Activated T-helper 17 cell treated with anti-CD3 and anti-CD28 coated beads, Interleukin-2, amount 50 U/mL, for 72 hours (primary cell): ENCODE results near the gene TMEM229B. TPM values are rescaled to one million over a fixed set of nuclear protein-coding genes. Genes with fewer than 3 reads are reported as not detected.

Experiments used
- ATAC-seq: fragments of 150-1000 bp; cut with Tn5 transposase; replicated peaks from 2 replicates; pipeline ENCODE4 v1.10.0; 2021; ENCODE audit warnings: mild to moderate bottlenecking, moderate library complexity
- H3K27ac Mint-ChIP-seq: one replicate; pipeline ENCODE4 v1.8.0; 2022; ENCODE audit warnings: mixed read lengths
- H3K27me3 Mint-ChIP-seq: one replicate; pipeline ENCODE4 v1.8.0; 2022; ENCODE audit warnings: mixed read lengths
- H3K36me3 Mint-ChIP-seq: one replicate; pipeline ENCODE4 v1.8.0; 2022; ENCODE audit warnings: low read depth, mild to moderate bottlenecking, mixed read lengths
- H3K4me1 Mint-ChIP-seq: one replicate; pipeline ENCODE4 v1.8.0; 2022; ENCODE audit warnings: mixed read lengths
- H3K4me3 Mint-ChIP-seq: one replicate; pipeline ENCODE4 v1.8.0; 2022; ENCODE audit warnings: mild to moderate bottlenecking, mixed read lengths
- H3K9me3 Mint-ChIP-seq: one replicate; pipeline ENCODE4 v1.8.0; 2022; ENCODE audit warnings: mixed read lengths
- total RNA-seq, 2 donors: library from RNA; stranded (reverse); gene quantifications; one replicate each; pipeline ENCODE4 v1.2.3, GENCODE V29; 2022

TMEM229B gene
- total RNA-seq, 2 donors from 2014 or later = 0.71 to 0.84 TPM

DNA sequence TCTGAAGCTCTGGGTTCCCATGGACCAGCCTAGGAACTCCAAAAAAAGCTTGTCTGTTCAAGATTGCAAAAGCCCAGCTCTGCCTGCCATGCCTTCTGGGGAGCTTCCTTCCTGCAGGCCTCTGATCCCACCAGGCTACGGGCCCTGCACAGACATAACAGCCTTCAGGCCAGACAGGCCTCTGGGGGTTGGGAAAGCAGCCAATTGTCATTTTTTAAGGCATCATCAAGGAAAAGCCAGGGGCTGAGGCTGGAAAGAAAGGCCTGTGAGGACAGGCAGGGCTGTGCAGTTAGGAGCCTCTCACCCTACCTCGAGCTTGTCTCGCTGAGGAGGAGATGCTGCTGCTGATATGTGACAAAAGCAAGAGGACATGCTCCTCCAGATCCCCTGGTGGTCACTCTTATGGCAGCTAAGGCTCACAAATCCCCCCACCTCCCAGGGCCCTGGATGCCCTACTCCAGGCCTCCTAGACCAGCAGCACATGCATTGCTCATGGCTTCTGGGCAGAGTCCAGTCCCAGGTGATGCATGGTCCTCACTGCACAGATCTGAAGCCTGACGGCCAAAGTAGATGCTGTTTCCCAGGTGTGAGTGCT is 2.9 kb downstream of the TMEM229B start:
- ATAC-seq = no peak
- Mint-ChIP-seq H3K4me3 (no peak overlapping the region), H3K36me3 (peaks cover 9% of the 10 kb centered on the region), H3K9me3 (no peaks in the 10 kb centered on the region), H3K27ac (no peak overlapping the region), H3K4me1 (peaks cover 29% of the 10 kb centered on the region), H3K27me3 (no peaks in the 10 kb centered on the region)

DNA sequence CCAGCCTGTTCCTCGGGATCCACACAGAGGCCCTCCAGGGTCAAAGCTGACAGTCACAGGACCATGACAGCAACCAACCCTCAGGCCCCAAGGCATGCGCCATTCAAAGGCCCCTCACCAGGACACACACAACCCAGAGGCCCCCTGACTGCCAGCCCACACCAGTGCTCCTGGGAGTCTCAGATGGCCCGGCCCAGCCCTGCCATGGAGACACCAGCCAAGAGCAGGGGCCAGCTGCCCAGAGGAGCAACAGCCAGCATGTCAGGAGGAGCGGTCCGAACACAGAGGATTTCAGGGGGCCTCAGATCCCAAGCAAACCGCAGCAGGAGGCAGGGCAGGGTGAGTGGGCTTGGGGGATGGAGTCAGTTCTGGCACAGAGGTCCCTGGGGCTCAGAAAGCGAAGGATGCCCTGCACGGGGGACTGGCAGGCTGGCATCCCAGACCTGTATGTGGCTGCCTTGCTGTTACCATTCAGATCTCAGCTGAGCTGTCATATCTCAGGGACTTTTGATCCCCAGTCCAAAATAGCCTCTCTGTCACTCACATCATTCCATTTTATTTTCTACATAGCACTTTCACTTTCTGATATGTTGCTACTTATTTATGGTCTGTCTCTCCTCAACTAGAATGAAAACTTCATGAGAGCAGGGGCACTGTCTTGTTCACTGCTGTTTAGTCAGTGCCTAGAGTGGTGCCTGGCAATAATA is 4.8 kb downstream of the TMEM229B start:
- peaks cover 9% of the 10 kb centered on the region for H3K36me3 Mint-ChIP-seq
- no peak overlapping the region for H3K27ac Mint-ChIP-seq
- peaks cover 22% of the 10 kb centered on the region for H3K4me1 Mint-ChIP-seq
- no peak for ATAC-seq
- no peaks in the 10 kb centered on the region for H3K27me3 Mint-ChIP-seq
- H3K4me3 Mint-ChIP-seq = no peak overlapping the region
- no peaks in the 10 kb centered on the region for H3K9me3 Mint-ChIP-seq

DNA sequence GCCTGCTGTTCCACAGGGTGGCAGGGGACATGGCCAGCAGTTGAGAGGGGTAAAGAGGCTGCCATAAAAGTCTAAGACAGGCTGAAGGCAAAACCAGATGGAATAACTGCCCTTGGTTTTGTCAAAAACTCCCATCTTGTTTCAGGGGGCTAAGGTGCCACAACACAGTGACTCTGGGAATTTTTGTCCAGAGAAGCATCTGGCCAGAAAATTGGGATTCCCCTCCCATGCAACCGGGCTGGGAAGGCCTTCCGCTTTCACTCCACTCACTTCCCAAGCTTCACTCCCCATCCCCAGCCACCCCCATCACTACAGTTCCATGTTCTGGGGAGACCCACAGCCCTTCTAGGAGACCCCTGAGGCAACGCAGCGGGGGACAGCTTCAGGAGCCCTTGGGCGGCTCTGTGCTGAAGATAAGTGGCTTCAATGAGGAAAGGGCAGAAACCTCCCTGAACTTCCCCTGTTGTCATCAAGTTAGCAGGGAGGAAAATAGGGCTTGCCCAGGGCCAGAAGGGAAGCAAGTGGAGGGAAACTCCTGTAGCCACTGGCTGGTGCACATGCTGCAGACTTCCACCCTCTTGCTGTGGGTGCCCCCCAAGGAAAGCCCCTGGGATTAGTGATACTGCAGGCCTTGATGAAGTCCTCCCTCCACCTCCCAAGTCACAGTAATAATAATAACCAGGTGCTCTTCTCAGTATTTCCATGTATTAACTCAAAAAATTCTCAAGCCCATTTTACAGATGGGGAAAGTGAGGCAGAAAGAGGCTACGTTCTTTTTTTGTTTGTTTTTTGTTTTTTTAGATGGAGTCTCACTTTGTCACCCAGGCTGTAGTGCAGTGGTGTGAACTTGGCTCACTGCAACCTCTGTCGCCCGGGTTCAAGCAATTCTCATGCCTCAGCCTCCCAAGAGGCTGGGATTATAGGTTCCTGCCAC is 6.0 kb downstream of the TMEM229B start:
- H3K9me3 Mint-ChIP-seq = no peaks in the 10 kb centered on the region
- H3K27ac Mint-ChIP-seq = no peak overlapping the region
- no peaks in the 10 kb centered on the region for H3K27me3 Mint-ChIP-seq
- peaks cover 23% of the 10 kb centered on the region for H3K4me1 Mint-ChIP-seq
- ATAC-seq = no peak
- no peak overlapping the region for H3K4me3 Mint-ChIP-seq
- peaks cover 9% of the 10 kb centered on the region for H3K36me3 Mint-ChIP-seq

DNA sequence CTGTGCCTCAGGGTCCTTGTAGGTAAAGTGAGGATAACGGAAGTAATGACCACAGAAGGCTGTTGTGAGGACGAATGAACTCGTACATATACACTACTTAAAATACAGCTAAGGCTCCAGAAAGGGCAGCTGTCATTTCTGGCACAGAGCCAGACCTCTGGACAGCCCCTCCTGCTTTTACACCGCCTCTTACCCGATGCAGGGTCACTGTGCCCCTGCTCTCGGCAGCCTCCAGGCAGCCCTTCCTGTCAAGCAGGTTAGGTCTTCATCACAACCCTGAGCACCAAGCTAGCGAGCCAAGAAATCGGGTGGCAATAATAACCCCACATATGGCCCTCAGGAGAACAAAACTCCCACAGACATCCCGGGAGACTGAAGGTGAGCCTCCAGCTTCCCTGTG is 8.5 kb downstream of the TMEM229B start:
- H3K27ac Mint-ChIP-seq = no peak overlapping the region
- H3K9me3 Mint-ChIP-seq = no peaks in the 10 kb centered on the region
- peaks cover 8% of the 10 kb centered on the region for H3K36me3 Mint-ChIP-seq
- no peak for ATAC-seq
- H3K27me3 Mint-ChIP-seq = no peaks in the 10 kb centered on the region
- H3K4me1 Mint-ChIP-seq = peaks cover 18% of the 10 kb centered on the region
- H3K4me3 Mint-ChIP-seq = no peak overlapping the region

DNA sequence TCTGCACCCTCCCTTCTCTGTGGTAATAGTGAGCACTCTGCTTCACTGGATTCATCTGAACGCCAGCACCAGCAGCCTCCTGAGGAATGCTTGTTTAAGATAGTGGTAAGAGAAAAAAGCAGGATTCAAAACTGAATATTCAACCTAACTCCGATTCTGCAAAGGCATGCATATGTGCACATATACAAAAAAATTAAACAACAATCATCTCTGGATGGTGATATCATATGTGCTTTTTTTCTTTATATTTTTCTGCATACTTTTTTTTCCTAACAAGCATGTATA is 9.8 kb downstream of the TMEM229B start:
- Mint-ChIP-seq H3K27me3 (no peaks in the 10 kb centered on the region), H3K36me3 (peaks cover 5% of the 10 kb centered on the region), H3K27ac (peak overlapping the region; percentile 6), H3K4me3 (no peak overlapping the region), H3K4me1 (peaks cover 18% of the 10 kb centered on the region), H3K9me3 (no peaks in the 10 kb centered on the region)
- no peak for ATAC-seq

DNA sequence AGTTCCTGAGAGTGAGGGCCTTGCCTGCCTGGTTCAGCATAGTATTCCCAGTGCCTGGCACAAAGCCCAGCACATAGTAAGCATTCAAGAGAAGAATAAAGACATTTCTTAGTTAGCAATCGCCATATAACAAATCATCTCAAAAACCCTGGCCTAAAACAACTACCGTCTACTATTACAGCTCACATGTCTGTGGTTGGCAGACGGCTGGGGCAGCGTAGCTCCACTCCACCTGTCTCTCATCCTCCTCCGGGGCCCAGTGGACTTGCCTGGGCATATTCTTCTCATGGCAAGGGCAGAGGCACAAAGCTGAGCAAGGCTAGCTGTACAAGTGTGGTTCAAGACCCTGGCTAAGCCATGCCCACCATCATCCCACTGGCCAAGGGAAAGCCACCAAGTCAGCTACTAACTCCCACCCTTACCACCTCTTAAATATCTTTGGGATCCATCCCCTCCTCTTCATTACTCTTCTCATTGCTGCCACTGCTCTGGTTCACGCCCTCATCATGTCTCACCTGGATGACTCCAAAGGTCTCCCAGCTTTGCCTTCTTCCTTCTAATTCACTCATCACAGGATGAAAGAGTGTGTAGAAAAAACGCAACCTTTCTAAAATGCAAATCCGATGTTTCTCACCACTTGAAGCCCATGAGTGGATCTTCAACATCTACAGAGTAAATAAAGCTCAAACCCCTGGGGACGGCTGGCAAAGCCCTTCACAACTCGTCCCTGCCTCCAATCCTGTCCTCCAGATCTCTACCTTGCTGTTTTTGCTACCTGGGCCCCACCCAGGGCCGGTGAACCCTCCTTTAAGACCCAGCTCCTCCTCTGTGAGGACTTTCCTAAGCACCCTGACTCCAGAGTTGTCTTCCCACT is 10.4 kb downstream of the TMEM229B start:
- no peaks in the 10 kb centered on the region for H3K9me3 Mint-ChIP-seq
- ATAC-seq = no peak
- H3K27me3 Mint-ChIP-seq = no peaks in the 10 kb centered on the region
- peaks cover 5% of the 10 kb centered on the region for H3K36me3 Mint-ChIP-seq
- H3K4me1 Mint-ChIP-seq = peaks cover 18% of the 10 kb centered on the region
- H3K27ac Mint-ChIP-seq = peak overlapping the region; percentile 6
- no peak overlapping the region for H3K4me3 Mint-ChIP-seq

DNA sequence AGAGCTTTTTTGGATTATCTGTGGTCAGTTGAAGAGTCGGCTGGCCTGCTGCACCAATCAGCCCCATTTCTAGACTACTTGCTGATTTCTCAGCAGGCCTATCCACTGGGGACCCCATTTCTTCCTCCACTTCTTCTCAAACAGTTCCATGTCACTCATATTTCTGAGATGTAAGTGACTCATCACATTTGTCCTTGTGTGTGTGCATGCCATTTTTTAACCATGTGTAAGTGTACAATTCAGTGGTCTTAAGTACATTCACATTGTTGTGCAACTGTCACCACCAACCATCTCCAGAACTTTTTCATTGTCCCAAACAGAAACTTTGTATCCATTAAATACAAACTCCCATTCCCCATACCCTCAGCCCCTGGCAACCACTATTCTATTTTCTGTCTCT is 14.2 kb downstream of the TMEM229B start:
- peaks cover 10% of the 10 kb centered on the region for H3K4me1 Mint-ChIP-seq
- H3K27ac Mint-ChIP-seq = no peak overlapping the region
- H3K27me3 Mint-ChIP-seq = no peaks in the 10 kb centered on the region
- ATAC-seq = no peak
- no peaks in the 10 kb centered on the region for H3K9me3 Mint-ChIP-seq
- no peak overlapping the region for H3K4me3 Mint-ChIP-seq
- H3K36me3 Mint-ChIP-seq = peaks cover 5% of the 10 kb centered on the region

DNA sequence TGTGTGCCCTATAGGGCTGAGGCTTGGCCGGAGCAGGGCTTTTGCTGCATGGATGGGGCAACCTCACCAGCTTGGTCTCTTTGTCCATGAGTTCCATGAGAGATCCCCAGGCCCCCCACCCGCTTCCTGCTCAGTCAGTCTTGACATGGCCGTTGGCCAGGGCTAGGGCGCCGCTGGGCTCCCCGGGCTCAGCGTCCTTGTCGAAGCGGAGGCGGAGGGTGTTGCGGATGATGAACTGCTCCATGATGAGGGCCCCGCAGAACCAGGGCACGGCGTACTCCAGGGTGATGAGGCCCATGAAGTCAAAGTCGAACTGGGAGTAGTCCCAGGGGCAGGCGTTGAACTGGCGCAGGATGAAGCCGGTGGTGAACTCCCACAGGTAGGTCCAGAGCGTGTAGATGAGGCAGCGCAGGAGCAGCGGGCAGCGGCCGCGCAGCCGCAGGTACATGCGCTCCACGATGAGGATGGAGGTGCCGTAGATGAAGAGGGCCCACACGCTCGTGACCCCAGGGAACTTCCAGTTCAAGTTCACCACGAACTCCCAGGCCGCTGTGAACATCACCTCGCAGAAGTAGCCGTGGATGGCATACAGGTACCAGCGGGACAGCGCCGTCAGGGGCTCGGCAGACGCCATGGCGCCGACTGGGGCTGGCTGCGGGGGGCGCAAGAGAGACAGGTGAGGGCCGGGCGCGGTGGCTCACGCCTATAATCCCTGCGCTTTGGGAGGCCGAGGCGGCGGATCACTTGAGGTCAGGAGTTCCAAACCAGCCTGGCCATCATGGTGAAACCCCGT is 15.0 kb downstream of the TMEM229B start:
- H3K27ac Mint-ChIP-seq = no peak overlapping the region
- H3K36me3 Mint-ChIP-seq = peaks cover 5% of the 10 kb centered on the region
- H3K4me3 Mint-ChIP-seq = no peak overlapping the region
- H3K27me3 Mint-ChIP-seq = no peaks in the 10 kb centered on the region
- H3K4me1 Mint-ChIP-seq = peaks cover 8% of the 10 kb centered on the region
- no peaks in the 10 kb centered on the region for H3K9me3 Mint-ChIP-seq
- ATAC-seq = no peak

DNA sequence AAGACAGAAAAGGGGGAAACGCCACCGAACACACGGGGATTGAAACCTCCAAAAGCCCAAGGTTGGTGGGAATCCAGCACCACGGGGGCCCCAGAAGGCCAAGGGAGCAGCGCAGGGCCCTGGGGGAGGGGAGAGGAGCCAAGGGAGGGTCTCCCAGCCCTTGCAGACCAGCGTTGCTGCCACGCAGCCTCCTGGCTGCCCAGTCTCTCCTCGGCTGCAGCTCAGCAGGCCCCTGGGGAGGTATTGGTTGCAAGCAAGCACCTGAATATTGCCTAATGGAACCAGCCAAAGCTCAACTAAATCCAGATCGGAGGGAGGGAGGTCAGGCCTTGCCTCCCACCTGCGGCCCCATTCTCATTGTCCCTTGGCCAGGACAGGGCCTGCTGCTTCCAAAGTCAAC is 15.8 kb downstream of the TMEM229B start:
- peak overlapping the region; percentile 61 for H3K27ac Mint-ChIP-seq
- H3K36me3 Mint-ChIP-seq = peaks cover 5% of the 10 kb centered on the region
- no peak for ATAC-seq
- H3K27me3 Mint-ChIP-seq = no peaks in the 10 kb centered on the region
- no peaks in the 10 kb centered on the region for H3K9me3 Mint-ChIP-seq
- no peak overlapping the region for H3K4me3 Mint-ChIP-seq
- H3K4me1 Mint-ChIP-seq = peaks cover 4% of the 10 kb centered on the region

DNA sequence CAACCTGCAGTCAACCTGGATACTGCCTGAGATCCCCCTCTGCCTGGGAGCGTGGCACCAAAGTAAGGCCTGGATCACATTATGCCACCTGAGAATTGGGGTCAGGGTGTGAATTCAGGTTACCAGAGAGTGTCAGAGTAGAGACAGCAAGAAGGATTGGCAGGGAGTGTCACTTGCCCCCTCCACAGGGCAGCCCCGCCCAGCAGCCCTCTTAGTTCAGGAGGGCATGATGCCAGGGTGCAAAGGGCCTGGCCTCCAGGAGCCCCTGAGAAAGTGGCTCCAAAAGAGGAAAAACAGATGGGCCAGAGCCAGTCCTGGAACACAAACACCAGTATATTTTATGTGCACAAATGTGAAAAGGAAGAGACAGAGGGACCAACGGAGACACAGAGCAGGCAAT is 18.6 kb downstream of the TMEM229B start:
- no peak overlapping the region for H3K4me3 Mint-ChIP-seq
- ATAC-seq = no peak
- H3K36me3 Mint-ChIP-seq = no peaks in the 10 kb centered on the region
- no peaks in the 10 kb centered on the region for H3K9me3 Mint-ChIP-seq
- H3K4me1 Mint-ChIP-seq = peaks cover 1% of the 10 kb centered on the region
- no peaks in the 10 kb centered on the region for H3K27me3 Mint-ChIP-seq
- peak overlapping the region; percentile 39 for H3K27ac Mint-ChIP-seq

DNA sequence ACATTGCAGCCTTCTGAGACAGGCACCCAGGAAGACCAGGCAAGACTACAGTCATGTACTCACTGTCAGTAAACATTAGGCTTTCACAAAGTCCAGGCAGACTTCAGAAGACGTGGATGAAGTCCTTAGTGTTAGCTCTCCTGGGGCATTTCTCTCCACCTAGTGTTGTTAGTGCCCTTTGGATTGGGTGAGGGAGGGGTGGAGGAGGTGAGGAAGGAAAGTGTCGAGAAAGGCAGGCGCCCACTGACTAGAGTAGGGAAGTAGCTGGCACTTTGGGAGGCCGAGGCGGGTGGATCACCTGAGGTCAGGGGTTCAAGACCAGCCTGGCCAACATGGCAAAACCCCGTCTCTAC is 20.2 kb downstream of the TMEM229B start:
- H3K4me3 Mint-ChIP-seq = no peak overlapping the region
- ATAC-seq = no peak
- no peak overlapping the region for H3K27ac Mint-ChIP-seq
- no peaks in the 10 kb centered on the region for H3K36me3 Mint-ChIP-seq
- no peaks in the 10 kb centered on the region for H3K27me3 Mint-ChIP-seq
- no peaks in the 10 kb centered on the region for H3K9me3 Mint-ChIP-seq
- H3K4me1 Mint-ChIP-seq = peaks cover 9% of the 10 kb centered on the region

DNA sequence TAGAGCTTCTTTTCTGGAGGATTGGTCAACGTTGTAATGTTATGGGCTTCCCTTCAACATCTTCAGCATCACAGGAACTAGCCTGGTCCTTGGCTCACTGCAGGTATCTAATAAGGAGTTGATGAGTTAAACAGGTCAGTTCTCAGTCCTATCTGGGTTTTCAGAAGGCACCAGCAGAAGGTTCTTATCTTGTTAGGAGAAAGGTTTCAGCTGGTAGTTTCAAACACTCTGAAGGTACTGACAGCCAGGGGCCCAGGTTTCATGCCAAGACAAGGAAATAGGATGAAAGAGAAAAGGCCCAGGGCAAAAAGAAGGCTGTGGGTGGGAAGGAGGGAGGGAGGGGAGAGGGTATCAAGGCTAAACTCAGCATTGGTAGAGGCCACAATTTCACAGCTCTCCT is 21.4 kb downstream of the TMEM229B start:
- Mint-ChIP-seq H3K4me3 (no peak overlapping the region), H3K4me1 (peaks cover 9% of the 10 kb centered on the region), H3K27me3 (no peaks in the 10 kb centered on the region), H3K9me3 (no peaks in the 10 kb centered on the region), H3K27ac (no peak overlapping the region), H3K36me3 (no peaks in the 10 kb centered on the region)
- no peak for ATAC-seq

DNA sequence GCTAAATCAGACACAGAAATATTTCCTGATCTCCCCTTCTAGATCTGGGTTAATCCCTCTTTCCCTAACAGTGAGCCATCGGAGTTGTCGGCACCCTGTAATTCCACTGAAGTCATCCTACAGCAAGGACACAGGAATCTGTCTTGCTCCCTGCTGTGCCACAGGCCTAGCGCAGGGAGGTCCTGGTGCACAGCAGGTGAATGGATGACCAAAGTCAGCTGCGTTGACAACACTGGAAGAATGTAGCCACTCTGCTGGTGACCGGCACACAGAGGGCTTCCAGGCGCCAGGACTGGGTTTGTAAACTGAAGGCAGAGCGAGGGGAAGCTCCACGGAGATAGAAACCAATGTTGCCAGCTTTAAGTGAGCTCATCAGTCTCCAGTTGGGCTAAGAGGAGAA is 23.6 kb downstream of the TMEM229B start:
- H3K4me3 Mint-ChIP-seq = no peak overlapping the region
- H3K36me3 Mint-ChIP-seq = no peaks in the 10 kb centered on the region
- no peak overlapping the region for H3K27ac Mint-ChIP-seq
- H3K9me3 Mint-ChIP-seq = no peaks in the 10 kb centered on the region
- ATAC-seq = no peak
- no peaks in the 10 kb centered on the region for H3K27me3 Mint-ChIP-seq
- H3K4me1 Mint-ChIP-seq = peaks cover 9% of the 10 kb centered on the region

DNA sequence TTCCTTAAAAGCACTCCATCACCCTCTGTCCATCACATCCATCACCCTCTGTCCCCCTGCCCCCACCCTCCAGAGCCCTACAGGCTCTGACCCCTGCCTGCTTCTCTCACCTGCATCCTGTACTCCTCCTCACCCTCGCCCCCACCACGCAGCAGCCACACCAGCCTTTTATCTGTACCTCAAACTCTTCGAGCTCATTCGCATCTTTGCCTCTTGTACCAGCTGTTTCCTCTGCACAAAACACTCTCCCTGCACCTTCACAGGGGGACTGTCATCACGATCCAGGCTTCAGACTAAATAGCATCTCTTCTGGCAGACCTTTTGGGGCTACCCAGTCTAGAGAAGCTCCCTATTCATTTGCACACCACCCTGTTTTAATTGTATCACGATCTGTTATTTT is 24.1 kb downstream of the TMEM229B start:
- ATAC-seq = no peak
- Mint-ChIP-seq H3K36me3 (no peaks in the 10 kb centered on the region), H3K27ac (no peak overlapping the region), H3K9me3 (no peaks in the 10 kb centered on the region), H3K4me1 (peaks cover 9% of the 10 kb centered on the region), H3K27me3 (no peaks in the 10 kb centered on the region), H3K4me3 (no peak overlapping the region)
